ENCODE measurements around the gene PRKCQ. TPM values are rescaled to one million over a fixed set of nuclear protein-coding genes. Genes with fewer than 3 reads are reported as not detected.

PRKCQ gene
- 0.08 TPM in 1 of 2 replicates, not detected in the other for total RNA-seq (ENCODE audit: low replicate concordance)

DNA sequence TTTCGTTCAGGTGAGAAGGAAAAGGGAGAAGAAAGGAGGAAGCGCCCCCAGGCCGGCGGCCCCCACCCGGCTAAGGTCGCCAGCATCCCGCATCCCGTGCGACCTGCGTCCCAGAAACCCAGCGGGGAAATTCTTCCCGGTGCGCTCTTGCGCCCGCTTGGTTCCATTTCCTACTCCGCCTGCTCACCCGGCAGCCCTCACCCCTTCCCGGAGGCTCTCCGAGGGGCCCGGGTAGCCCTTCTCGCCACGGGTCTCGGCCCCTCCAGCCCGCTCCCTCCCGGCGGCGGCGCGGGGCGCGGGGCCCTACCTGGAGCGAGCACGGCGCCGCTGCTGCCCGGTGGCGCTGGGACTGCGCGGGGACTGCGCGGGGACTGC is at the start of gene PRKCQ:
TSS of gene PRKCQ (minus strand) at position 373 of the 375 bp plus-strand sequence. CDS start 65,141 bp downstream, outside the sequence.
- H3K4me3 ChIP-seq (ENCODE audit: low read depth, low read length): peak within 1 kb of the TSS; percentile 63
- TF ChIP-seq, protein P1, sequence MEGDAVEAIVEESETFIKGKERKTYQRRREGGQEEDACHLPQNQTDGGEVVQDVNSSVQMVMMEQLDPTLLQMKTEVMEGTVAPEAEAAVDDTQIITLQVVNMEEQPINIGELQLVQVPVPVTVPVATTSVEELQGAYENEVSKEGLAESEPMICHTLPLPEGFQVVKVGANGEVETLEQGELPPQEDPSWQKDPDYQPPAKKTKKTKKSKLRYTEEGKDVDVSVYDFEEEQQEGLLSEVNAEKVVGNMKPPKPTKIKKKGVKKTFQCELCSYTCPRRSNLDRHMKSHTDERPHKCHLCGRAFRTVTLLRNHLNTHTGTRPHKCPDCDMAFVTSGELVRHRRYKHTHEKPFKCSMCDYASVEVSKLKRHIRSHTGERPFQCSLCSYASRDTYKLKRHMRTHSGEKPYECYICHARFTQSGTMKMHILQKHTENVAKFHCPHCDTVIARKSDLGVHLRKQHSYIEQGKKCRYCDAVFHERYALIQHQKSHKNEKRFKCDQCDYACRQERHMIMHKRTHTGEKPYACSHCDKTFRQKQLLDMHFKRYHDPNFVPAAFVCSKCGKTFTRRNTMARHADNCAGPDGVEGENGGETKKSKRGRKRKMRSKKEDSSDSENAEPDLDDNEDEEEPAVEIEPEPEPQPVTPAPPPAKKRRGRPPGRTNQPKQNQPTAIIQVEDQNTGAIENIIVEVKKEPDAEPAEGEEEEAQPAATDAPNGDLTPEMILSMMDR (IDR thresholded peaks at IDR 0.05; ENCODE audit: insufficient read depth, low read length): no peak
- no peak for DNase-seq (ENCODE audit: low read depth)

GRCh38 chr10:6625428-6625827 is 45.4 kb upstream of the PRKCQ start:
- TF ChIP-seq, protein P1 (IDR thresholded peaks at IDR 0.05; ENCODE audit: insufficient read depth, low read length): no peak
- no peak for DNase-seq (ENCODE audit: low read depth)
- H3K4me3 ChIP-seq (ENCODE audit: low read depth, low read length): no peak overlapping the region

DNA sequence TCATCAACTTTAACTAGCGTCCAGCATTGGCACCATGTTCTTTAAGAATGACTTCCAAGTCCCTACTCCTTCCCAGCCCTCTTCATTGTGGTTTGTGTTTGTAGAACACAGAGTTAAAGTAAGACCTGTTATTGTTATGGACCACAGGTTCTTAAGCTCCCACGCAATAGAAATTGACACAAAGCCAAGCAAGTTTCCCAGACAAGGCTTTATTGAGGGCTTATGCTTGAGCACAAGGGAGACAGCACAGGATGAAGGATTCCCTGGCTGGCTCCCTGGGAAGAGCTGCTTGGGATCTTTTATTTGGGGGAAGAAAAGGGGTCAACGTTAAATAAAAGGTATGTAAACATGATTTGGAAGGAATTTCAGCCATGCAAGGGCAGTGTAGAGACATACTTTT is 44.3 kb upstream of the PRKCQ start:
- TF ChIP-seq, protein P1 (IDR thresholded peaks at IDR 0.05; ENCODE audit: insufficient read depth, low read length): no peak
- H3K4me3 ChIP-seq (ENCODE audit: low read depth, low read length): no peak overlapping the region
- no peak for DNase-seq (ENCODE audit: low read depth)

- TF ChIP-seq, protein P1 (IDR thresholded peaks at IDR 0.05; ENCODE audit: insufficient read depth, low read length): no peak
- H3K4me3 ChIP-seq (ENCODE audit: low read depth, low read length): no peak overlapping the region
- DNase-seq (ENCODE audit: low read depth): no peak
These were observed 42.8 kb upstream of the PRKCQ start for GRCh38 chr10:6622921-6623320.

- H3K4me3 ChIP-seq (ENCODE audit: low read depth, low read length): no peak overlapping the region
- TF ChIP-seq, protein P1 (IDR thresholded peaks at IDR 0.05; ENCODE audit: insufficient read depth, low read length): no peak
- peak; percentile 0 for DNase-seq (ENCODE audit: low read depth)
These were observed 41.5 kb upstream of the PRKCQ start for GRCh38 chr10:6621536-6621935.

DNA sequence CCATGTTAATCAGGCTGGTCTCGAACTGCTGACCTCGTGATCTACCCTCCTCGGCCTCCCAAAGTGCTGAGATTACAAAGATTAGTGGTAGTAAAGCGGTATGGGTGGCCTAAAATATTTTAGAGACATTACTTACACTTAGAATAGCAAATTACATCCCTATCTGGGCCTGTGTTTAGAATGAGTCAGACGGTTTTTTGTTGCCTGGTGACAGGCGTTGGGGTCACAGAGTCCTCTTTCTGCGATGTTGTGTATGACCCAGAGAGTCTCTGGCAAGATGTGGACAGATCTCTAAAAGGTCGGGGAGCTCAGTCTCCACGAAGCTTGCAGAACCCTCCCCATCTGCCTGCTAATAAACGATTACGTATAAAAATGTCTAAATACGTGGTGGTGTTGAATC is 39.6 kb upstream of the PRKCQ start:
- no peak overlapping the region for H3K4me3 ChIP-seq (ENCODE audit: low read depth, low read length)
- DNase-seq (ENCODE audit: low read depth): no peak
- TF ChIP-seq, protein P1 (IDR thresholded peaks at IDR 0.05; ENCODE audit: insufficient read depth, low read length): no peak

- TF ChIP-seq, protein P1 (IDR thresholded peaks at IDR 0.05; ENCODE audit: insufficient read depth, low read length): no peak
- H3K4me3 ChIP-seq (ENCODE audit: low read depth, low read length): no peak overlapping the region
These were observed 38.3 kb upstream of the PRKCQ start for GRCh38 chr10:6618340-6618739.

More at GRCh38 chr10:6618340-6618739, 38.3 kb upstream of the PRKCQ start:
- no peak for DNase-seq (ENCODE audit: low read depth)

Measured in fibroblast of the aortic adventitia (primary cell).